ENCODE data around the gene TIMM13.

Gene TIMM13

GRCh38 chr19:2454962-2455850 is 27.8 kb upstream of the TIMM13 start:
- DNase-seq: no peak

GRCh38 chr19:2454199-2454961 is 27.0 kb upstream of the TIMM13 start:
- no peak for DNase-seq

GRCh38 chr19:2453431-2454025 is 26.1 kb upstream of the TIMM13 start:
- DNase-seq: no peak

GRCh38 chr19:2451741-2452140 is 24.4 kb upstream of the TIMM13 start:
- no peak for DNase-seq

GRCh38 chr19:2451138-2451537 is 23.8 kb upstream of the TIMM13 start:
- DNase-seq: no peak

GRCh38 chr19:2449019-2449418 is 21.6 kb upstream of the TIMM13 start:
- DNase-seq: no peak

GRCh38 chr19:2446381-2446780 is 19.0 kb upstream of the TIMM13 start:
- DNase-seq: peak; percentile 74

- DNase-seq: no peak
These were observed 17.0 kb upstream of the TIMM13 start for GRCh38 chr19:2444251-2445002.

- DNase-seq: no peak
These were observed 16.4 kb upstream of the TIMM13 start for GRCh38 chr19:2443785-2444182.

- no peak for DNase-seq
These were observed 15.9 kb upstream of the TIMM13 start for GRCh38 chr19:2443116-2443784.

- DNase-seq: no peak
These were observed 13.8 kb upstream of the TIMM13 start for GRCh38 chr19:2441096-2441752.

- DNase-seq: no peak
These were observed 13.1 kb upstream of the TIMM13 start for GRCh38 chr19:2440515-2440914.

GRCh38 chr19:2438178-2438577 is 10.8 kb upstream of the TIMM13 start:
- no peak for DNase-seq

- no peak for DNase-seq
These were observed 9.5 kb upstream of the TIMM13 start for GRCh38 chr19:2436926-2437325.

GRCh38 chr19:2436384-2436783 is 9.0 kb upstream of the TIMM13 start:
- DNase-seq: no peak

- no peak for DNase-seq
These were observed 7.4 kb upstream of the TIMM13 start for GRCh38 chr19:2434721-2435265.

GRCh38 chr19:2434267-2434666 is 6.9 kb upstream of the TIMM13 start:
- DNase-seq: no peak

GRCh38 chr19:2433854-2434253 is 6.5 kb upstream of the TIMM13 start:
- DNase-seq: no peak

- DNase-seq: no peak
These were observed 4.9 kb upstream of the TIMM13 start for GRCh38 chr19:2432131-2432848.

GRCh38 chr19:2431318-2432055 is 4.1 kb upstream of the TIMM13 start:
- no peak for DNase-seq

Measured in right forelimb (tissue), 1 donor.